GM23338 (cell line): ENCODE data around the gene SAMD8. TPM values are rescaled to one million over a fixed set of nuclear protein-coding genes. Genes with fewer than 3 reads are reported as not detected.

ENCODE experiments used
- CREB1 ChIP-seq: fragments of 250-450 bp; sonication (Bioruptor Pico); IDR thresholded peaks from 2 replicates; pipeline ENCODE4 v1.5.0; 2020; ENCODE audit warnings: low read depth, mild to moderate bottlenecking, moderate library complexity
- ETS1 ChIP-seq: IDR thresholded peaks from 2 replicates; pipeline ENCODE4 v1.6.1; 2016; ENCODE audit warnings: antibody characterized with exemption
- EZH2phosphoT487 ChIP-seq: fragments of 200-600 bp; sonication (generic); IDR thresholded peaks from one replicate; pipeline ENCODE4 v1.8.1; 2018; ENCODE audit warnings: antibody characterized with exemption; ENCODE audit not compliant: unreplicated experiment
- NANOG ChIP-seq: IDR thresholded peaks from 2 replicates; pipeline ENCODE4 v1.6.1; 2016; ENCODE audit warnings: antibody characterized with exemption, borderline replicate concordance
- POLR2AphosphoS5 ChIP-seq: IDR thresholded peaks from 2 replicates; pipeline ENCODE4 v1.6.1; 2016; ENCODE audit warnings: antibody characterized with exemption, low read depth
- STAT1 ChIP-seq: IDR thresholded peaks from one replicate; pipeline ENCODE4 v1.6.1; 2016; ENCODE audit warnings: antibody characterized with exemption; ENCODE audit not compliant: unreplicated experiment
- ZNF331 ChIP-seq: fragments of 250-450 bp; sonication (Bioruptor Pico); IDR thresholded peaks from 2 replicates; pipeline ENCODE4 v1.5.0; 2020; ENCODE audit warnings: low read depth, mild to moderate bottlenecking, moderate library complexity
- ZNF462 ChIP-seq: fragments of 250-450 bp; sonication (Bioruptor Pico); IDR thresholded peaks from 2 replicates; pipeline ENCODE4 v1.5.0; 2020; ENCODE audit warnings: mild to moderate bottlenecking, moderate library complexity
- polyA plus RNA-seq: library from polyadenylated mRNA; unstranded; fragments of >200 nt; fragmentation: Nextera tagmentation; extraction: Ambion mirVana; gene quantifications from 2 replicates; pipeline ENCODE4 v1.2.1, GENCODE V29; 2016
- total RNA-seq: library from RNA; depleted of rRNA; stranded (reverse); fragments of >200 nt; shearing (Covaris generic); gene quantifications from 2 replicates; pipeline ENCODE4 v1.2.3, GENCODE V29; 2014
- TF ChIP-seq, protein P1 (sequence below), 2 experiments: fragments of 200-600 bp in 1 of 2; sonication (generic) in 1 of 2; conservative IDR thresholded peaks; 2 replicates each; pipeline versions ENCODE4 v1.5.1 to v1.6.1; 2016 to 2017; ENCODE audit warnings: antibody characterized with exemption in 2 of 2, low read depth in 2 of 2, mild to moderate bottlenecking in 2 of 2, moderate library complexity in 1 of 2

The SAMD8 gene
- total and polyA plus RNA-seq, 2 experiments from 2014 or later, result 7.8 to 28.4 TPM

DNA sequence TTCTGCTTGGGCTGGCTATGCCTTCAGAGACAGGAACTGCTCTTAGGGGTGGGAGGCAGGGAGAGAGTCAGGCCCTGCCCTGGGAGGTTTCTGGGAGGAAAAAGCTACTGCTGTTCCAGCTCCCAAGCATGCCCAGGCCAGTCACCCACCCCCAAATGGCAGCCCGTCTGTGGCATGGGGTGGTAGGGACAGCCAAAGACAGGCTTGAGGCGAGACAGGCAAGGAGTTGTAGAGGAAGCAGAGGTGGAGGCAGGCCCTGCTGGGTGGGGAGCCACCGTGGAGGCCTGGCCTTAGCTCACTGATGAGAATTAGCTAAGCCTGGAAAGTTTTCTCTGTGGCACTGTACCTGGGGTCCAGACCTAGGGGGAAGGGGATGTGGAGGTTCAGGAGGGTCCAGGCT lies 6.6 kb upstream of the SAMD8 start (continued):
- TF ChIP-seq ZNF462, result no peak
- TF ChIP-seq, protein P1, sequence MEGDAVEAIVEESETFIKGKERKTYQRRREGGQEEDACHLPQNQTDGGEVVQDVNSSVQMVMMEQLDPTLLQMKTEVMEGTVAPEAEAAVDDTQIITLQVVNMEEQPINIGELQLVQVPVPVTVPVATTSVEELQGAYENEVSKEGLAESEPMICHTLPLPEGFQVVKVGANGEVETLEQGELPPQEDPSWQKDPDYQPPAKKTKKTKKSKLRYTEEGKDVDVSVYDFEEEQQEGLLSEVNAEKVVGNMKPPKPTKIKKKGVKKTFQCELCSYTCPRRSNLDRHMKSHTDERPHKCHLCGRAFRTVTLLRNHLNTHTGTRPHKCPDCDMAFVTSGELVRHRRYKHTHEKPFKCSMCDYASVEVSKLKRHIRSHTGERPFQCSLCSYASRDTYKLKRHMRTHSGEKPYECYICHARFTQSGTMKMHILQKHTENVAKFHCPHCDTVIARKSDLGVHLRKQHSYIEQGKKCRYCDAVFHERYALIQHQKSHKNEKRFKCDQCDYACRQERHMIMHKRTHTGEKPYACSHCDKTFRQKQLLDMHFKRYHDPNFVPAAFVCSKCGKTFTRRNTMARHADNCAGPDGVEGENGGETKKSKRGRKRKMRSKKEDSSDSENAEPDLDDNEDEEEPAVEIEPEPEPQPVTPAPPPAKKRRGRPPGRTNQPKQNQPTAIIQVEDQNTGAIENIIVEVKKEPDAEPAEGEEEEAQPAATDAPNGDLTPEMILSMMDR (conservative IDR thresholded peaks at IDR 0.05; ENCODE audit: low read depth in 2 of 2), result no peak
- TF ChIP-seq CREB1 (CRISPR knock-in tag), result no peak
- no peak for TF ChIP-seq ETS1
- TF ChIP-seq POLR2AphosphoS5, result no peak
- TF ChIP-seq EZH2phosphoT487, result no peak
- TF ChIP-seq STAT1, result no peak
- no peak for TF ChIP-seq ZNF331 (CRISPR knock-in tag)
- no peak for TF ChIP-seq NANOG
